NCI-H526 treated with DMSO at 0.1 percent for 48 hours (cell line): ENCODE measurements around the gene ESPNL.

ENCODE experiments used
- DNase-seq: peaks from one replicate; lab custom pipeline; 2025; lab: John Stamatoyannopoulos, UW

Gene ESPNL

GRCh38 chr2:238075397-238075796 is 24.7 kb upstream of the ESPNL start:
- DNase-seq: no peak

- no peak for DNase-seq
These were observed 22.8 kb upstream of the ESPNL start for GRCh38 chr2:238077292-238077691.

- no peak for DNase-seq
These were observed 20.2 kb upstream of the ESPNL start for GRCh38 chr2:238079874-238080327.

- no peak for DNase-seq
These were observed 19.6 kb upstream of the ESPNL start for GRCh38 chr2:238080518-238080917.

GRCh38 chr2:238081150-238081549 is 19.0 kb upstream of the ESPNL start:
- DNase-seq: no peak

- no peak for DNase-seq
These were observed 18.6 kb upstream of the ESPNL start for GRCh38 chr2:238081561-238081960.

GRCh38 chr2:238082151-238082550 is 18.0 kb upstream of the ESPNL start:
- DNase-seq: no peak

- DNase-seq: no peak
These were observed 17.3 kb upstream of the ESPNL start for GRCh38 chr2:238082827-238083226.

- DNase-seq: no peak
These were observed 16.2 kb upstream of the ESPNL start for GRCh38 chr2:238083919-238084318.

- no peak for DNase-seq
These were observed 15.4 kb upstream of the ESPNL start for GRCh38 chr2:238084761-238085160.

- no peak for DNase-seq
These were observed 14.2 kb upstream of the ESPNL start for GRCh38 chr2:238085899-238086298.

GRCh38 chr2:238087211-238087610 is 12.9 kb upstream of the ESPNL start:
- no peak for DNase-seq

GRCh38 chr2:238090887-238091286 is 9.3 kb upstream of the ESPNL start:
- DNase-seq: no peak

GRCh38 chr2:238091436-238092060 is 8.6 kb upstream of the ESPNL start:
- DNase-seq: no peak

- DNase-seq: no peak
These were observed 7.6 kb upstream of the ESPNL start for GRCh38 chr2:238092486-238093035.

GRCh38 chr2:238093181-238094140 is 6.7 kb upstream of the ESPNL start:
- no peak for DNase-seq

- no peak for DNase-seq
These were observed 5.6 kb upstream of the ESPNL start for GRCh38 chr2:238094438-238095022.

- DNase-seq: no peak
These were observed 5.0 kb upstream of the ESPNL start for GRCh38 chr2:238095143-238095542.

GRCh38 chr2:238096311-238097011 is 3.7 kb upstream of the ESPNL start:
- no peak for DNase-seq

GRCh38 chr2:238097201-238097987 is 2.7 kb upstream of the ESPNL start:
- no peak for DNase-seq
